ENCODE results near the gene DCAF7.

Gene DCAF7

DNA sequence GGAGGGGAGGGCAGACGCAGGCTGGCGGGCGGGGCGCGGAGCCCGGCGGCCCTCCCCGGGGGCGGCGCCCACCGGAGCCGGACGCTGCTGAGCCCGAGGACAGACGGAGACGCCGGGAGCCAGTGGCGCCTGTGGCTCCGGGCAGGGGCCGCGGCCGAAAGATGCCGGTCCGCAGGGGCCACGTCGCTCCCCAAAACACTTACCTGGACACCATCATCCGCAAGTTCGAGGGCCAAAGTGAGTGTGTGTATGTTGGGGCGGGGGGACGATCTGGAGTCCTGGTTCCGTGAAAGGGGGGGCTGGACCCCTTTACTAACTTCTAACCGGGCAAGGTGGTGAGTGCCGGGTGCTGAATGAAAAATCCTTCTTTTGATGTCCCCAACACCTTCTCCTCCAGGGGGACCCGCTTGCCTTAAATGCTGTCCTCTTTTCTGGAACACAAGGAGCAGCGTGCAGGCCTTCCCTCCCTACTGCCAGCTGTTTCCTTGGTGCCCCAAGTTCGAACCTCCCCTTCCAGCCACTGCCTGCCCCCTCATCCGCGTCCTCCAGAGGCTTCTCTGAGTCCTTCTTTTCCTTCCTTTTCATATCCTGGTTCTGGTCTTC is 26.9 kb upstream of the DCAF7 start, which contains the start of gene KCNH6:
Gene KCNH6, plus strand, starts transcription at position 106 of the 603 bp plus-strand sequence. Its CDS starts 56 bp downstream, at position 162.
- no peak for DNase-seq
- intact Hi-C loops (cut with DNase I): loop anchor here (10.0 kb wide), 1 partner anchor 79 kb away; the partner anchor contains the start of gene CYB561

DNA sequence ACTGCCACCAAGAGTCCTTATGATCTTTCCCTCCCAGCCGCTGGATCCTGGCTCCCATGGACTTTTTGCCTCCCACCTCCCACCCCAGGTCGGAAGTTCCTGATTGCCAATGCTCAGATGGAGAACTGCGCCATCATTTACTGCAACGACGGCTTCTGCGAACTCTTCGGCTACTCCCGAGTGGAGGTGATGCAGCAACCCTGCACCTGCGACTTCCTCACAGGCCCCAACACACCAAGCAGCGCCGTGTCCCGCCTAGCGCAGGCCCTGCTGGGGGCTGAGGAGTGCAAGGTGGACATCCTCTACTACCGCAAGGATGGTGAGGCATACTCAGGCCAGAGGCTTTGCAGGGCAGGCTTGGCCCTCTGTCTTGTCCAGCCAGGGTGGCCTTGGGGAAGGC is 26.2 kb upstream of the DCAF7 start:
- no peak for DNase-seq
- intact Hi-C loops (cut with DNase I): loop anchor here (10.0 kb wide), 1 partner anchor 79 kb away; the partner anchor contains the start of gene CYB561

DNA sequence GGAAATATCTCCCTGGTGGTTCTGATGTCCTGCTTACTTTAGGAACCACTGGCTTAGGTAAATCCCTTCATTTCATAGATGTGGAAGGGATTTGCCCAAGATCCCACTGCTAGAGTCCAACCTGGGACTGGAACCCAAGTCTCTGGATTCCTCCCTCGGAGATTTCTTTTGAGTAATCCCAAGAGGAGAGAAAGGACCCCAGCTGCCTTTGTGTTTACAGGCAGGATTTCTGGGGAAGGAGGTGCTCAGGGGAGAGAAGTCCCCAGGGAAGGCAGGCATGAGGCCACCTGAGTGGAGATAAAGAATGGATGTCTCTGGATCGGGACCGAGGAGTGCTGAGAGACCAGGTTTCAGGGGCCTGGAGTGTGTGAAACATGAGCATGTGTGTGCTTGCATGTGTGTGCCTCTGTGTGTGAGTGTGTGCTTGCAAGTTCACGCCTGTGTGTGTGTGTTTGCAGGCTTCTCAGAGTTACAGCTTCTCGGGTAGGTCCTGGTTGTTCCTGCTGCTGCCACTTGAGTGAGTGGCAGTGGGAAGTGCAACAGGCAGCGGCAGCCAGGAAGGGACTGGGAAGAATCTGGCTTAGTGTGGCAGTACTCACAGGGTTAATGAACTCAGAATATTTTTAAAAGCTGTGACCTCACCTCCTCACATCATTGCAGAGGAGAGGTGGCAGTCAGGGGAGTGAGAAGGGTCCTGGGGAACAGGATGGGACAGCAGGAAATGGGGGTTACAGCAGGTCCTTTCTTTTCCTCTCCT is 24.9 kb upstream of the DCAF7 start:
- intact Hi-C loops (cut with DNase I): loop anchor here (10.0 kb wide), 1 partner anchor 81 kb away; the partner anchor contains the start of gene CYB561
- no peak for DNase-seq

- no peak for DNase-seq
Observed at GRCh38 chr17:63526861-63527260, 23.4 kb upstream of the DCAF7 start.

DNA sequence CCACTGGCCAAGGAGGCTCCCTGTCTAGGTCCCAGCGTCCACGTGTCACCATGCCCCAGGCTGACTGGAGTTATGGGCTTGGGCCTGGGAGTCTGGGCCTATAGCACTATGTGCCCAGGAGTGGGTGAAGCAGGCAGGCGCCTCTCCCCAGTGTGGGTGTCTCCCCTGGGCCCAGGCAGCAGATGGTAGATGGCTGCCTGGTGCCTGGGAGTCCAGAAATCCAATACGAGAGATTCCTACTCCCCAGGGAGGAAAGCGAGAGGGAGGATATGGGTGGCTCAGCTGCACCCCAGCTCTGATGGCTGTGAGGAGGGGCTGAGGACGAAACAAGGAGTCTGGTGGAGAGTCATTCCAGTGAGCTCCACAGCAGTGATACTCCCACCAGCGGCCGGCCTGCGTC is 22.1 kb upstream of the DCAF7 start:
- no peak for DNase-seq

More at GRCh38 chr17:63526861-63527260, 23.4 kb upstream of the DCAF7 start:
- intact Hi-C loops (cut with DNase I): loop anchor here (10.0 kb wide), 1 partner anchor 82 kb away; the partner anchor contains the start of gene CYB561

GRCh38 chr17:63529711-63530556 is 20.3 kb upstream of the DCAF7 start:
- intact Hi-C loops (cut with DNase I): loop anchor here (10.0 kb wide), 1 partner anchor 85 kb away; the partner anchor contains the start of gene CYB561
- DNase-seq: no peak

More for the DNA sequence above, 22.1 kb upstream of the DCAF7 start:
- intact Hi-C loops (cut with DNase I): loop anchor here (10.0 kb wide), 1 partner anchor 83 kb away; the partner anchor contains the start of gene CYB561

DNA sequence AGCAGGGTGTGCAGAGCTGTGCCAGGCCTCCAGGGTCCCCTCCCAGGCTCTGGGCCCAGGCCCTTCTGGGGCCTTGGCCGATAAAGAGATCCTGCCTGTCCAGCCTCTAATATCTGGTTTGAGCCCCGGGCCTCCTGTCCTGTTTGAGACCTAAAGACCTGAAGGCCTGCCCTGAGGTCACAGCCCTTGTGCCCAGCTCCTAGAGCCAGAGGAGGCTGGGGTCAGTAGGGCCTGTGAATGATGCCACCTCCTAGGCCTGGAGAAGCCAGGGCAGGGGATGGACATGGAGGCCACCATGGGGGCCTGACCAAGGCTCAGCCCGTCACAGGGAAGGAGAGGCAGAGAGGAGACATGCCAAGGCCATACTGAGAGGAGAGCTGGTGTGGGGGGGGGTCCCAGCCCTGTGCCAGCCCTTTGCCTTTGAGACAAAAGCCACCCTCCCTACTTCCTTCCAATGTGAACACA is 19.7 kb upstream of the DCAF7 start:
- no peak for DNase-seq
- intact Hi-C loops (cut with DNase I): no loop called here

- intact Hi-C loops (cut with DNase I): no loop called here
- DNase-seq: no peak
Observed at GRCh38 chr17:63531022-63531965, 19.0 kb upstream of the DCAF7 start.

GRCh38 chr17:63533433-63534077 is 16.7 kb upstream of the DCAF7 start:
- no peak for DNase-seq
- intact Hi-C loops (cut with DNase I): no loop called here

DNA sequence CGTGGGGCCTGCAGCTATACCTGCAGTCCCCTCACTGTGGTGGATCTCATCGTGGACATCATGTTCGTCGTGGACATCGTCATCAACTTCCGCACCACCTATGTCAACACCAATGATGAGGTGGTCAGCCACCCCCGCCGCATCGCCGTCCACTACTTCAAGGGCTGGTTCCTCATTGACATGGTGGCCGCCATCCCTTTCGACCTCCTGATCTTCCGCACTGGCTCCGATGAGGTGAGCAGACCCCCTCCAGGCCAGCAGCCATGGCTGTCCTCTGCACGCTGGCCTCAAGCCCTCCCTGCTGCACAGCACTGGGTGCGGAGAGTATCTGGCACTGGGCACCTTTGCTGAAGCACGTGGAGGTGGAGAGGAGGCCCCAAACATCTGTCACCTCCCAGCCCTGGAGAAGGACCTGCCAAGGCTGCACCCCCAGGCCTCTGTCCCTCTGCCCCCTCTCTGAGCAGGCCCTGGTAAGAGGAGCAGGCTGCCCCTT is 16.2 kb upstream of the DCAF7 start:
- DNase-seq: no peak
- intact Hi-C loops (cut with DNase I): no loop called here

DNA sequence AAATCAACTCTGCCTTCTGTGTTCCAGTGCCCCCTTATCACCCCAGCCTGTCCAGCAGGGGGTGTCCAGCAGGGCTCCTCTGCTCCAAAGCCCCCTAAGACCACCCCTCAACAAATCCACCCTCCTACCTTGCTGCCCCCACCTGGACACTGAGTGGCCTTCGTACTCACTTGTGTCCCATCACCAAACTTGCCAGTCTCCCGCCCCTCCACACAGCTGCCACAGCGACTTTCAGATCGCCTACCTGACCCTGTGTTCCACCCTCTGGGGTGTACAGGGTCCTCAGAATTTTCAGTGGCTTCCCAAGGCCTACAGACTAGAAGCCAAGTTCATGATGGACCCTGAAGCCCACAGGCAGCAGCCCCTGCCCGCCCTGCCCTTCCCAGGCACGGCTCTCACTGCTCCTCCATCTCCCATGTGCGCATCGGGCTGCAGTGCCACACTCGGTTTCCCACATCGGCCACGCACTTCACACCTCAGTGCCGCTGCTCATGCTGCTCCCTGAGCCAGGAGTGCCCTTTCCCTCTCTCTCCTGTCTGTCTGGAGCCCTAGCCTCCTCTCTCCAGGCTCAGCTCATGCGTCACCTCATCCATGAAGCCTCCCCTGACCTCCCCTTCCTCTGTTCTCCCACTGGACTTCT is 15.3 kb upstream of the DCAF7 start:
- intact Hi-C loops (cut with DNase I): no loop called here

GRCh38 chr17:63535640-63536039 is 14.6 kb upstream of the DCAF7 start:
- intact Hi-C loops (cut with DNase I): no loop called here
- DNase-seq: no peak

More for the DNA sequence above, 15.3 kb upstream of the DCAF7 start:
- DNase-seq: no peak

DNA sequence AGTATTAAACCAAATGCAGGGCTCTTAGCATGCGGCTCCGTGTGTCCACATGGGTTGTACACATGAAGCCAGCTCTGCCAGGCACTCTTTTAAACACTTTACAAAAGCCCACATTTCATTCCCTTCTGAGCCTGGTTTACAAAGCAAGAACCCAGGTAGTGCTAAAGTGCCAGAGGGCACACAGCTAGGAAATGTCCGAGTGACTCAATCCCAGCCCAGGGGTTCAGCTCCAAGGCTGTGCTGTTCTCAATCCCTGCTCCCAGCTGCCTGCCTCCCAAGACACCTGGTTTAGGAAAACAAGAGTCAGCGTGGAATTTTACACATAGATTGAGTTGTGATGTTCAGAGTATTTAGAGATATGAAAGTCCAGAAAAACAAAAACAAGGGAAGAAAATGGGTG is 13.3 kb upstream of the DCAF7 start:
- intact Hi-C loops (cut with DNase I): no loop called here
- DNase-seq: no peak

- intact Hi-C loops (cut with DNase I): no loop called here
- peak in 30 of 42 donors; percentile 8 to 60 (median 33) for DNase-seq
Observed at GRCh38 chr17:63537991-63538692, 12.1 kb upstream of the DCAF7 start.

DNA sequence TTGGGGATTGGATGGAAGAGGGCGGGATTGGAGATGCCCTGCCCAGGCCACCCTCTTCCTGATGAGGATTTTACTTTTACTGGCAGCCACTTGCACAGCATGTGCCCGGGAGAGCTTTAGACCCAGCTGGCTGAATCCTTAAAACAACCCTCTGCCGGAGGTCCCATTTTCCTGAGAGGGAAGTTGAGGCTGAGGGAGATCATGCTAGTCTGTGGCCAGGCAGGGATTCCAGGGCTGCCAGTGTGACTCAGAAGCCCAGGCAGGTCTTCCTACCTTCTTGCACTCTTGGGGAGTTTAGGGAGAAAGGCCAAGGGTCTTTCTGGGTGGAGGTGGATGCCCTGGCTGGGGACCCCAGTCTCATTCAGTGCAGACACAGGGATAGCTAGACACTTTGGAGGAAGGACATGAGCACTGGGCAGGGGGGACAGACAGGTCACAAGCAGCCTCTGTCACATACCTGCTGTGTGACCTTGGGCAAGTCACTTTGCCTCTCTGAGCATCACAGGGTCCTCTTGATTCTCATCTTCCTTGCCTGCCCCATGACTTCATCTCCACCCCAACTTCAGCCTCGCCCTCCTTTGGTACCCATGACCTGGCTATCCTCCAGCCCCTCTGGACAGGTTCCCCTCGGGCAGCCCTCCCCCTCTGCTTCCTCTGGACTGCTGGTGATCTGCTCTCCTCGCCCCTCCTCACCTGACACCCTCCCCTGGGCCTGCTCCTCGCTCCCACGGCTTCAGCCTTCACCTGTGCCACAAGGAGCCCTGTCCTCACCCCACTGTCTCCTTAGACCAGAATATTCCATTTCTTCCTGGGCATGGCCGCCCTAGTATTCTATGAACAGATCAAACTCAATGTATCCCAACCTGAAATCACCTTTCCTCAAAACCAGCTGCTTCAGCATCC is 11.3 kb upstream of the DCAF7 start:
- DNase-seq: peak in 3 of 42 donors; percentile 3 to 19 (median 16)
- intact Hi-C loops (cut with DNase I): no loop called here

All from head of caudate nucleus (tissue), 42 donors.